GM12878 (cell line): ENCODE results near the gene DLGAP5. TPM values are rescaled to one million over a fixed set of nuclear protein-coding genes. Genes with fewer than 3 reads are reported as not detected.

Experiments used
- CEBPZ ChIP-seq: fragments of 150-350 bp; IDR thresholded peaks from 2 replicates; pipeline ENCODE4 v1.6.1; 2016; ENCODE audit warnings: low read depth, low read length
- FOXM1 ChIP-seq: IDR thresholded peaks from 2 replicates; pipeline ENCODE4 v1.6.1; 2012; ENCODE audit warnings: low read depth, mild to moderate bottlenecking, inconsistent platforms, low read length, moderate library complexity
- IRF4 ChIP-seq: IDR thresholded peaks from 2 replicates; pipeline ENCODE4 v1.6.1; 2011; ENCODE audit warnings: low read depth, low read length
- MEF2A ChIP-seq: IDR thresholded peaks from 2 replicates; pipeline ENCODE4 v1.6.1; 2011; ENCODE audit warnings: low read depth, mild to moderate bottlenecking, low read length, moderate library complexity; ENCODE audit not compliant: insufficient read depth
- MEF2B ChIP-seq: fragments of 450-650 bp; IDR thresholded peaks from 2 replicates; pipeline ENCODE4 v1.6.1; 2018; ENCODE audit warnings: mild to moderate bottlenecking, moderate library complexity; ENCODE audit not compliant: partially characterized antibody, poor library complexity, severe bottlenecking
- MLLT1 ChIP-seq: fragments of 450-650 bp; IDR thresholded peaks from 2 replicates; pipeline ENCODE4 v1.6.1; 2016; ENCODE audit warnings: mild to moderate bottlenecking
- NFIC ChIP-seq: IDR thresholded peaks from 2 replicates; pipeline ENCODE4 v1.6.1; 2012; ENCODE audit warnings: low read depth, mild to moderate bottlenecking, inconsistent platforms, low read length, moderate library complexity
- RUNX3 ChIP-seq: IDR thresholded peaks from 2 replicates; pipeline ENCODE4 v1.6.1; 2012; ENCODE audit warnings: low read length, inconsistent platforms
- SKIL ChIP-seq: fragments of 450-650 bp; IDR thresholded peaks from 2 replicates; pipeline ENCODE4 v1.6.1; 2017; ENCODE audit warnings: mild to moderate bottlenecking, low read depth, inconsistent platforms; ENCODE audit not compliant: poor library complexity, severe bottlenecking
- polyA plus RNA-seq, 11 experiments: library from polyadenylated mRNA; depleted of rRNA in 4 of 11; unstranded in 6 of 11; stranded (reverse) in 5 of 11; fragments of >200 nt; fragmentation: Nextera tagmentation in 4 of 11; fragmentation: Illumina TruSeq in 1 of 11; extraction: Ambion mirVana in 4 of 11; extraction: Trizol in 1 of 11; gene quantifications; 1 replicate in 1 of 11; 2 replicates in 10 of 11; pipeline versions ENCODE4 v1.2.1 to v1.2.3, GENCODE V29; 2011 to 2016; ENCODE audit warnings: inconsistent platforms in 2 of 11, missing spikeins in 2 of 11, low read depth in 1 of 11
- total RNA-seq, 4 experiments: library from RNA; depleted of rRNA in 3 of 4; stranded (reverse); fragments of >200 nt in 3 of 4; fragmentation: Illumina TruSeq in 1 of 4; extraction: Trizol in 1 of 4; gene quantifications; 2 replicates each; pipeline versions ENCODE4 v1.2.1 to v1.2.3, GENCODE V29; 2013 to 2021
- TF ChIP-seq, protein P1 (sequence below): IDR thresholded peaks from 2 replicates; pipeline ENCODE4 v1.6.1; 2012; ENCODE audit warnings: low read length, inconsistent platforms

The DLGAP5 gene
- total and polyA plus RNA-seq, 10 of the 15 experiments (the other 5 are each of a cell fraction or from before 2014, with no cell fraction given): 40.9 to 106 (median 67.6) TPM

GRCh38 chr14:55180434-55180833 lies 11.0 kb downstream of the DLGAP5 start (continued):
- TF ChIP-seq IRF4 (0 out of 2 replicates have a peak, but pooled peaks have one; percentile 21), MLLT1 (no peak), SKIL (peak; percentile 16), CEBPZ (no peak), NFIC (peak; percentile 60), MEF2A (peak; percentile 84), FOXM1 (0 out of 2 replicates have a peak, but pooled peaks have one; percentile 15), RUNX3 (peak; percentile 77), MEF2B (peak; percentile 77)
- TF ChIP-seq, protein P1, sequence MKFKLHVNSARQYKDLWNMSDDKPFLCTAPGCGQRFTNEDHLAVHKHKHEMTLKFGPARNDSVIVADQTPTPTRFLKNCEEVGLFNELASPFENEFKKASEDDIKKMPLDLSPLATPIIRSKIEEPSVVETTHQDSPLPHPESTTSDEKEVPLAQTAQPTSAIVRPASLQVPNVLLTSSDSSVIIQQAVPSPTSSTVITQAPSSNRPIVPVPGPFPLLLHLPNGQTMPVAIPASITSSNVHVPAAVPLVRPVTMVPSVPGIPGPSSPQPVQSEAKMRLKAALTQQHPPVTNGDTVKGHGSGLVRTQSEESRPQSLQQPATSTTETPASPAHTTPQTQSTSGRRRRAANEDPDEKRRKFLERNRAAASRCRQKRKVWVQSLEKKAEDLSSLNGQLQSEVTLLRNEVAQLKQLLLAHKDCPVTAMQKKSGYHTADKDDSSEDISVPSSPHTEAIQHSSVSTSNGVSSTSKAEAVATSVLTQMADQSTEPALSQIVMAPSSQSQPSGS: peak; percentile 84
